Type B pancreatic cell (in vitro differentiated cells): ENCODE measurements around the gene LIPE. TPM values are rescaled to one million over a fixed set of nuclear protein-coding genes. Genes with fewer than 3 reads are reported as not detected.

ENCODE experiments used
- DNase-seq: peaks from one replicate; pipeline ENCODE4 v3.0.0; 2021; ENCODE audit warnings: mixed read lengths; ENCODE audit not compliant: unreplicated experiment; ENCODE audit errors: extremely low spot score
- H3K27ac Mint-ChIP-seq: 2 replicates; pipeline ENCODE4 v1.8.0; 2021; ENCODE audit warnings: mild to moderate bottlenecking, mixed read lengths
- H3K27me3 Mint-ChIP-seq: 2 replicates; pipeline ENCODE4 v1.8.0; 2021; ENCODE audit warnings: mixed read lengths
- H3K36me3 Mint-ChIP-seq: 2 replicates; pipeline ENCODE4 v1.8.0; 2021; ENCODE audit warnings: mixed read lengths
- H3K4me1 Mint-ChIP-seq: one replicate; pipeline ENCODE4 v1.8.0; 2021; ENCODE audit warnings: mixed read lengths; ENCODE audit not compliant: unreplicated experiment
- H3K4me3 Mint-ChIP-seq: 2 replicates; pipeline ENCODE4 v1.8.0; 2021; ENCODE audit warnings: mild to moderate bottlenecking, mixed read lengths
- H3K9me3 Mint-ChIP-seq: 2 replicates; pipeline ENCODE4 v1.8.0; 2021; ENCODE audit warnings: mixed read lengths
- total RNA-seq: library from RNA; stranded (reverse); gene quantifications from 2 replicates; pipeline ENCODE4 v1.2.1, GENCODE V29; 2021; ENCODE audit warnings: low replicate concordance
- TF ChIP-seq, protein P1 (sequence below): fragments of 200-600 bp; sonication (generic); conservative IDR thresholded peaks from 2 replicates; pipeline ENCODE4 v1.5.0; 2021; ENCODE audit warnings: antibody characterized with exemption, mild to moderate bottlenecking

The LIPE gene
- total RNA-seq, 1 donor from 2014 or later: 17.9 TPM

GRCh38 chr19:42424345-42424707 is 2.9 kb downstream of the LIPE start:
- TF ChIP-seq, protein P1, sequence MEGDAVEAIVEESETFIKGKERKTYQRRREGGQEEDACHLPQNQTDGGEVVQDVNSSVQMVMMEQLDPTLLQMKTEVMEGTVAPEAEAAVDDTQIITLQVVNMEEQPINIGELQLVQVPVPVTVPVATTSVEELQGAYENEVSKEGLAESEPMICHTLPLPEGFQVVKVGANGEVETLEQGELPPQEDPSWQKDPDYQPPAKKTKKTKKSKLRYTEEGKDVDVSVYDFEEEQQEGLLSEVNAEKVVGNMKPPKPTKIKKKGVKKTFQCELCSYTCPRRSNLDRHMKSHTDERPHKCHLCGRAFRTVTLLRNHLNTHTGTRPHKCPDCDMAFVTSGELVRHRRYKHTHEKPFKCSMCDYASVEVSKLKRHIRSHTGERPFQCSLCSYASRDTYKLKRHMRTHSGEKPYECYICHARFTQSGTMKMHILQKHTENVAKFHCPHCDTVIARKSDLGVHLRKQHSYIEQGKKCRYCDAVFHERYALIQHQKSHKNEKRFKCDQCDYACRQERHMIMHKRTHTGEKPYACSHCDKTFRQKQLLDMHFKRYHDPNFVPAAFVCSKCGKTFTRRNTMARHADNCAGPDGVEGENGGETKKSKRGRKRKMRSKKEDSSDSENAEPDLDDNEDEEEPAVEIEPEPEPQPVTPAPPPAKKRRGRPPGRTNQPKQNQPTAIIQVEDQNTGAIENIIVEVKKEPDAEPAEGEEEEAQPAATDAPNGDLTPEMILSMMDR: no peak
- H3K9me3 Mint-ChIP-seq: no peaks in the 10 kb centered on the region
- peak overlapping the region; percentile 97 for H3K4me3 Mint-ChIP-seq
- H3K36me3 Mint-ChIP-seq: peaks cover 6% of the 10 kb centered on the region
- DNase-seq: no peak
- no peak overlapping the region for H3K27ac Mint-ChIP-seq
- peaks cover 7% of the 10 kb centered on the region for H3K27me3 Mint-ChIP-seq
- peaks cover 28% of the 10 kb centered on the region for H3K4me1 Mint-ChIP-seq

GRCh38 chr19:42423462-42424344 is 3.5 kb downstream of the LIPE start:
- Mint-ChIP-seq H3K4me1 (peaks cover 28% of the 10 kb centered on the region), H3K36me3 (peaks cover 6% of the 10 kb centered on the region), H3K4me3 (peak overlapping the region; percentile 97), H3K9me3 (no peaks in the 10 kb centered on the region), H3K27ac (peak overlapping the region; percentile 77), H3K27me3 (peaks cover 7% of the 10 kb centered on the region)
- TF ChIP-seq, protein P1: no peak
- peak; percentile 86 for DNase-seq

DNA sequence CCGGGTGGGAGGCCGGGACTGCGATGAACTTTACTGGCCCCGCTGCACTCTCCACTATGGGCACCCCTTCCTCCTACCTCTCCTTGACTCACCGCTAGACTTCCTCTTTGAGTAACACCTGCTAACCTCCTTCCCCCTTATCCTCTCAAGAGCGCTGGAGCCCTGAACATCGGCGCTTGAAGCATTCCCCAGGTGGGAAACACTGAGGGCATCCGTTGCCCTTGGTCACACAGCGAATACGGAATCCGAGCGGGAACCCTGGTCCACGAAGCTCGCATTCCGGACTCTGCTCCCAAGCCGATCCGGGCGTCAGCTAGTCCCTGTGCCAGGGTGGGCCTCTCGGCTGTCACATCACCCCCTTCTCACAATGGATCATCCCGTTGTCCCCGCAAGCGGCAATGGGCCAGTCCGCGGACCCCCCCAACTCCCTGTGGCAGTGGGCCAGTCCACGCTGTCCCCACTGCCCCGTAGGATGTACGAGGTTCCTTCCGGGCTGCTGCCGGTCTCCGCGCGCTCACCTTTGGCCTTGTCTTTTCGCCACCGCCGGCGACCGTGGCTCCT is 4.2 kb downstream of the LIPE start:
- TF ChIP-seq, protein P1: no peak

GRCh38 chr19:42422092-42422900 is 4.9 kb downstream of the LIPE start:
- H3K27me3 Mint-ChIP-seq: peaks cover 7% of the 10 kb centered on the region
- H3K27ac Mint-ChIP-seq: peak overlapping the region; percentile 77
- TF ChIP-seq, protein P1: no peak
- DNase-seq: no peak
- H3K4me1 Mint-ChIP-seq: peaks cover 28% of the 10 kb centered on the region
- peak overlapping the region; percentile 97 for H3K4me3 Mint-ChIP-seq
- H3K9me3 Mint-ChIP-seq: no peaks in the 10 kb centered on the region
- peaks cover 6% of the 10 kb centered on the region for H3K36me3 Mint-ChIP-seq

More for the DNA sequence above, 4.2 kb downstream of the LIPE start:
- no peak for DNase-seq
- H3K4me3 Mint-ChIP-seq: peak overlapping the region; percentile 97
- peaks cover 6% of the 10 kb centered on the region for H3K36me3 Mint-ChIP-seq
- H3K4me1 Mint-ChIP-seq: peaks cover 28% of the 10 kb centered on the region
- H3K9me3 Mint-ChIP-seq: no peaks in the 10 kb centered on the region
- peak overlapping the region; percentile 77 for H3K27ac Mint-ChIP-seq
- H3K27me3 Mint-ChIP-seq: peaks cover 7% of the 10 kb centered on the region

- Mint-ChIP-seq H3K4me3 (peak overlapping the region; percentile 97), H3K27me3 (peaks cover 7% of the 10 kb centered on the region), H3K27ac (peak overlapping the region; percentile 26), H3K36me3 (peaks cover 6% of the 10 kb centered on the region), H3K9me3 (no peaks in the 10 kb centered on the region), H3K4me1 (peaks cover 28% of the 10 kb centered on the region)
- TF ChIP-seq, protein P1: no peak
- DNase-seq: no peak
Observed at GRCh38 chr19:42421591-42422031, 5.6 kb downstream of the LIPE start.
